ENCODE measurements around the gene C1QTNF1. TPM values are rescaled to one million over a fixed set of nuclear protein-coding genes. Genes with fewer than 3 reads are reported as not detected.
"Not testable (repeated sequence)": the region's sequence is repeated elsewhere in the genome, so short reads cannot be mapped to it uniquely, and the experiment has no call there.

Gene C1QTNF1
- total and polyA plus RNA-seq, 2 experiments from 2014 or later = 6.8 to 16.4 TPM

- Histone ChIP-seq H3K4me3 (no peak overlapping the region), H3K9me3 (ENCODE audit: low read depth) (no peaks in the 10 kb centered on the region), H3K27me3 (peaks cover 21% of the 10 kb centered on the region), H3K4me1 (ENCODE audit: low read depth) (peaks cover 40% of the 10 kb centered on the region), H3K27ac (no peak overlapping the region), H3K36me3 (no peaks in the 10 kb centered on the region)
- peak; percentile 39 for TF ChIP-seq CTCF (IDR thresholded peaks at IDR 0.05; ENCODE audit: low read depth, low read length)
- no peak for DNase-seq (ENCODE audit: low read depth in 1 of 2, low spot score in 1 of 2)
Observed at GRCh38 chr17:79028496-79029326, 4.7 kb downstream of the C1QTNF1 start.

GRCh38 chr17:79029327-79030009, 5.5 kb downstream of the C1QTNF1 start:
- H3K4me3 ChIP-seq = no peak overlapping the region
- H3K9me3 ChIP-seq (ENCODE audit: low read depth) = no peaks in the 10 kb centered on the region
- H3K27me3 ChIP-seq = peaks cover 21% of the 10 kb centered on the region
- no peak overlapping the region for H3K27ac ChIP-seq
- no peak for DNase-seq (ENCODE audit: low read depth in 1 of 2, low spot score in 1 of 2)
- no peak for TF ChIP-seq CTCF (IDR thresholded peaks at IDR 0.05; ENCODE audit: low read depth, low read length)
- peaks cover 38% of the 10 kb centered on the region for H3K4me1 ChIP-seq (ENCODE audit: low read depth)
- no peaks in the 10 kb centered on the region for H3K36me3 ChIP-seq

GRCh38 chr17:79030636-79031035, 6.7 kb downstream of the C1QTNF1 start:
- H3K4me3 ChIP-seq; H3K27ac ChIP-seq; H3K36me3 ChIP-seq; DNase-seq (ENCODE audit: low read depth in 1 of 2, low spot score in 1 of 2); H3K9me3 ChIP-seq (ENCODE audit: low read depth): not testable (repeated sequence)
- Histone ChIP-seq H3K4me1 (ENCODE audit: low read depth) (peaks cover 28% of the 10 kb centered on the region), H3K27me3 (peaks cover 13% of the 10 kb centered on the region)

GRCh38 chr17:79031996-79032875, 8.3 kb downstream of the C1QTNF1 start:
- no peak overlapping the region for H3K4me3 ChIP-seq
- H3K36me3 ChIP-seq = no peaks in the 10 kb centered on the region
- H3K27ac ChIP-seq = no peak overlapping the region
- peaks cover 13% of the 10 kb centered on the region for H3K27me3 ChIP-seq
- TF ChIP-seq CTCF (IDR thresholded peaks at IDR 0.05; ENCODE audit: low read depth, low read length) = no peak
- peaks cover 13% of the 10 kb centered on the region for H3K4me1 ChIP-seq (ENCODE audit: low read depth)
- H3K9me3 ChIP-seq (ENCODE audit: low read depth) = no peaks in the 10 kb centered on the region
- DNase-seq (ENCODE audit: low read depth in 1 of 2, low spot score in 1 of 2) = no peak

- Histone ChIP-seq H3K36me3 (no peaks in the 10 kb centered on the region), H3K4me3 (no peak overlapping the region), H3K9me3 (ENCODE audit: low read depth) (no peaks in the 10 kb centered on the region), H3K4me1 (ENCODE audit: low read depth) (peaks cover 4% of the 10 kb centered on the region), H3K27me3 (peaks cover 13% of the 10 kb centered on the region), H3K27ac (no peak overlapping the region)
- no peak for DNase-seq (ENCODE audit: low read depth in 1 of 2, low spot score in 1 of 2)
- TF ChIP-seq CTCF (IDR thresholded peaks at IDR 0.05; ENCODE audit: low read depth, low read length) = no peak
Observed at GRCh38 chr17:79033046-79033616, 9.2 kb downstream of the C1QTNF1 start.
